ENCODE measurements around the gene GAS5.
"Not testable (repeated sequence)": the region's sequence is repeated elsewhere in the genome, so short reads cannot be mapped to it uniquely, and the experiment has no call there.

The GAS5 gene

DNA sequence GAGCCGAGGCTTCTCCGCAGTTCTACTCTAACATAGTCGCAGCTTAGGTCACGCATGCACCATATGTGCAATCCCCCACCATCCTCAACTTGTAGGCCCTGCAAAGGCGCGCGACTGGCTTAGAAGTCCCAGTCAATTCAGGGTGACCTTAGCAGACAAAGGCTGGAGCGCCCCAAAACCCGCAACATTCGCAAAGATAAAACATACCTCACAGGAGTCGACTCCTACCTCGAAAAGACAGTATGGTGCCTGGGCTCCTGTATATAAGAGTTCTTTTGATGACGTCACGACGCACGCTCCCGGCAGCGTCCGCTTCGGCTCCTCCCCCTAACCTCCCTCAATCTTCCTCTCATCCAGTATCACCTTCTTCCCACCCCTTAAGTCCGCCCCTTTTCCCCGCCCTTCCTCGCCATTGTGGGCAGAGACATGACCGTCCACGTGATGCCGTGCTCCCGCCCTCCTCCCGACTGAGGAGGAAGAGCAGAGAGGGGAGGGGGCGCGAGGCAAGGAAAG is at the start of gene GAS5:
TSS of gene GAS5 (minus strand) at position 237 of the 513 bp plus-strand sequence.
- DNase-seq: peak; percentile 100

DNA sequence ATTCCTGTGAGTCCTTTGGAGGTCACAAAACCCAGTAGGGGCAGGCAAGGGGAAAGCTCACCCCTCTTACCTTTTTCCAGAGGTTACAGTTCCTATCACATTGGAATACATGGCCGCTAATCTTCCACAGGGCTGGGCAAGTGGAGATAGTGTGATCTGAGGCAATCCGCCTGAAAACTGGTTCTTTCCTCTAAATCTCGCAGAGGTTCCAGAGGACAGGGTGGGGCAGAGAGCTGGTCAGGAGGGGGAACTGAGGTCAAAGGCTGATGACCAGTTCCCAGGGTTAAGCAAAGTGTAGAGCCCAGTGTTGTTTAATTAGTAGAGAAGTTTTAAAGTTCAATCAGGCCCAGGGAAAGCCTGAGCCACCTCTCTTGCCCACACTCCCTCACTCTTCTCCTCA is 49.4 kb upstream of the GAS5 start, which contains the start of gene SERPINC1:
TSS of gene SERPINC1 (minus strand) at position 179 of the 400 bp plus-strand sequence. CDS start at position 111, 68 bp downstream.
- DNase-seq: no peak

DNA sequence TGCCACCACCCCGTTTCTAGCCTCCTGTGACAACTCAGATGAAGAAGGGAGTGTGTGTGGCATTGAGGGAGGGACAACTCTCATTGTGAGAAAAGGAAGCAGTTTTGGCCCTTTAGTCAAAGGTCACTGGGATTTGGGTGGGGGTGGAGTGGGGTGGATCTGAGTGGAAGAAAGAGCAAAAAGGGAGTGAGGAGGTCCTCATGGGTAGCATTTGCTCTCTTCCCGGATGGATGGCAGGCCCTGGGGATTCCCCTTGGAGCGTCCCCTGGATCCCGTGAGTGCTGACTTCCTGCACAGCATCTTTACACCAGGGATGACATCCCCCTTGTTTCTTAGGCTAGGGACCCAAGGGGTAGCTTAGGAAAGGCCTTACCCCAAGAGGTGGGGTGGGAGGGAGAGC is 48.9 kb upstream of the GAS5 start:
- no peak for DNase-seq

DNA sequence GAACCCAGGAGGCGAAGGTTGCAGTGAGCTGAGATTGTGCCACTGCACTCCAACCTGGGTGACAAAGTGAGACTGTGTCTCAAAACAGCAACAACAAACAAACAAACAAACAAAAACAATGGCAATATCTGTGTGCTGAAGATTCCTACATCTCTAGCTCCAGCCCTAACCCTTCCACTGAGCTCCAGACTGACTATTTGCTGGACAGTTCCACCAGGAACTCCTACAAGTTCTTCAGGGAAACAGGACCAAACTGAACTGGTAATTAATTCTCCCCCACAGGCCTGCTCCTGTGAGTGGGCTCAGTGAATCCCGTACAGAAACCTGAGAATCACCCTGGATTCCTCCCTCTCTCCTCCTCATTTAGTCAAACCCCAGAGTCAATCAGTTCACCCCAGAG is 47.8 kb upstream of the GAS5 start:
- DNase-seq: no peak

DNA sequence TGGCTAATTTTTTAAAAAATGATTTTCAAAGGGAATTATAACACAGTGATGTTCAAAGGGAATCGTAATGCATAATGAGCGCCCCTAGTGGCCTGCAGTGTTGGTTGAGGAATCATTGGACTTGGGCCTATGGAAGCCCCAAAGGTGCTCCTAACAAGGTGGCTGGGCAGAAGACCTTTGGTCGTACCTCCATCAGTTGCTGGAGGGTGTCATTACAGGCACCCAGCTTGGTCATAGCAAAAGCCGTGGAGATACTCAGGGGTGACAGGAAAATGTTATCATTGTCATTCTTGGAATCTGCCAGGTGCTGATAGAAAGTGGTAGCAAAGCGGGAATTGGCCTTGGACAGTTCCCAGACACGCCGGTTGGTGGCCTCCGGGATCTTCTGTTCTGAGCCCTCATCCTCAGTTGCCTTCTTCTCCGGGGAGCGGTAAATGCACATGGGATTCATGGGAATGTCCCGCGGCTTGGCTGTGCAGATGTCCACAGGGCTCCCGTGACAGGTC is 46.6 kb upstream of the GAS5 start:
- DNase-seq: peak; percentile 73

DNA sequence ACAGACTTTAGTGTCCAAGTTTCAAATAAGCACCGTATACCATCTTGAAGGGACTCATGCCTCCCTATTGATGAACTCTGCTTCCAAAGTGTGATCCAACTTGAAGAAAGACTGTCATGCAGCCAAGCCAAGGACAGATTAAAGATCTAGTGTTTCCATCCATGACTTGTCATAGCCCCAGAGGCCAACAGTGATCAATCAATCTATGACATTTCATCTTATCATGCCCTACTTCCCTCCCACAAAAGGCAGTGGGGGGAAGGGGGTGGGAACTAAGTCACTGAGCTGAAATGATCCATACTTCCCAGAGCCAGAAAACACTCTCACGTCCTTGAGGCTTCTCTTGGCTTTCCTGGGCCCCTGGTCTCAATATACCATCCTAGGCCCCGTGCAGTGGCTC is 45.3 kb upstream of the GAS5 start:
- no peak for DNase-seq

DNA sequence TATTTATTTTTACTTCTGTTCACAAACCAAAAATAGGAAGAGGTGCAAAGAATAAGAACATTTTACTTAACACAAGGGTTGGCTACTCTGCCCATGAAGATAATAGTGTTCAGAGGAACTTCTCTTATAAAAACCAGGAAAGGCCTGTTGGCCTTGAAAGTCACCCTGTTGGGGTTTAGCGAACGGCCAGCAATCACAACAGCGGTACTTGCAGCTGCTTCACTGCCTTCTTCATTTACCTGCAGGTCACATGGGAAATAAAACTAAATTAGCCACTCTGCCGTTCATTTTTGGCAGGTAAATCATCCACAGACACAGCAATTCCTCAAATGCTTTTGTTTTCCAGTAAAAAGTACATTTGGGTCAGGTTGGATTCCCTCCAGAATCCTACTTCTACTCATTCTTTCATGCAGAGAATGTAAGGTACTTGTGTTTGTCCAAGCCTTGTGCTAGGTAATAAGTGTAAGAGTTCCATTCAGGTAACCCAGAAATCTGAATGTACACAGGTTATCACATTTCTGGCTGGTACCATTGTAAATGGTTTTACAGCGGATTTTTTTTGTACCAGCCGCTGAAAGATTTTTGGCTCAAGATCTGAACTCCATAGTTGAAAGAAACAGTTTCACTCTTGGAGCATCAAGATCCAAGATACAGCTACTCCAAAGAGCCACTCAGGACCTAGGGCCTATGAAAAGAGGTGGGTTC is 36.2 kb upstream of the GAS5 start:
- DNase-seq: no peak

DNA sequence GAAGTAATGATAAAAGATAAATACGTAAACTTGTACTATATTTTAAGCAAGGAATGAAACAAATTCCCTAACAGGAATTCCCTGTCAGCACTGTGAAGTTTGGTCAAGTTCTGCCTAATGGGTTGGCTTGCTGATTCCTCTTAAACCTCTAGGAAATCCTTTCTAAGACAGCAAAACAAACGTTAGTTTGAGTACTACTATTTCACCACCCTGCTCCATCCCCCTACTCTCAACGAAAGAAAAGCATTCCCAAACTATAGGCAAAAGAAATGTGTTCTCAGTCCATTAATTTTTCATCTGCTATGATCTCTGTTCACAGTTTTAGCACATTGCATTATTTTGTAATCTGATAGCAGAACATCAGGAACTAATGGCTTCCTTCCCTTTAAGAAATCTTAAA is 33.2 kb upstream of the GAS5 start:
- no peak for DNase-seq

DNA sequence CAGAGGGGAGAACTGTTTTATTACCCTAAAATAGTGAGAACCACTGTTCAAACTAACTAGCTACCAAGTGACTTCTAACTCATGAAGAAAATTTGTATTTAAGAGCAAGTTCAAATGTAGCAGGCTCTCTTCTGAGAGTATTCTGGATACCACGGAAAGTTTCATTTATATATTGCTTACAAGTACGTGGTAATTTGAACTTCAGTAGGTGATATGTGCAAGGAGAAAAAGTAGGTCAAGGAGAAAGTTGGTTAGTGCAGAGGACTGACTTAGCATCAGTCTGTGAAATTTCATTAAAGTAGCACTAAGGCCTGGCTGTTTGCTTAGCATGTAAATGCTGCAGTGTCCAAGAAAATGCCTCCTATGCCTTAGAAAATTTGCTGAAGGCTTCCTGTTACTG is 32.6 kb upstream of the GAS5 start:
- no peak for DNase-seq

DNA sequence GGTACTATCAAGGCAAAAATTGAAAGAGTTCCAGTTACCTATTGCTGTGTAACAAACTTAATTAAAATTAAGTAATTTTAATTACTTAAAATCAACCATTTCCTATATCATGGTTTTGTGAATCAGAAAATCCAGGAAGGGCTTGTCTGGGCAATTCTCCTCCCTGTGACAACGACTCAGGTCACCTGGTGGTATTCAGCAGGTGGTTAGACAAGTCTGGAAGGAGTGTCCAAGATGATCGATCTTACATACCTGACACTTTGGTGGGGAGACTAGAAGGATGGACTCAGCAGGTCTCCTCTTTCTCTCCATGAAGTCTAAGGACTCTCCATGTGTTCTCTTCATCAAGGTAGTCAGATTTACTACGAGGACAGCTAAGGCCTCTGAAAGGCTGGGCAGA is 26.4 kb upstream of the GAS5 start:
- DNase-seq: no peak

DNA sequence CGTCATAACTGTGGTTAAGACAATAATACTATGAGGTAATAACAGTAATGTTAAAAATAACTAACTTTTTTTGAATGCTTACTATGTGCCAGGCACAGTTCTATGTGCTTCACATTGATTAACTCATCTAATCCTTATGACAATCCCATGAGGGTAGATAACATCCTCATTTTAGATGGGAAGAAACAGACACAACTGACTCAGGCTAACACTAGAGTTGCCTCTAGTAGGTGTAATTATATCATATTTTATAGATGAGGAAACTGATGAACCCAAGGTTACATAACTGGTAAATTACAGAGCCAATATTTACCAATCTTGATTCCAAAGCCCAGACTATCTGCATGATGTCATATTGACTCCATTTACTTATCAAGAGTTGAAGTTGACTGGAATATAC is 25.8 kb upstream of the GAS5 start:
- no peak for DNase-seq

DNA sequence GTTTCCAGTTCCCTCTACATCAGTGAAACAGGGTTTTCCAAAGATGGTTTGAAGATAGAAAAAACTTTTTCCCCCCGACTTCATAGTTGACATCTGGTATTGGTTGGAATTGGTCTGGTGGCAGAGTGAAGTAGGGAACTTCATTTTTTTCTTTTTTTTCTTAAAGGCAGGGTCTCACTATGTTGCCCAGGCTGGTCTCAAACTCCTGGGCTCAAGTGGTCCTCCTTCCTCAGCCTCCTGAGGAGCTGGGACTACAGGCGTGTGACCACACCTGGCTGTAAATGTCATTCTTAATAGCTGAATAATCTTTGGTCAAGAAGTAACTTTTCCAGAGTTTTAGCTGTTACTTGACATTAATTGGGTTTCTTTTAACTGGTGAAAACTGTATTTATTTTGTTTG is 22.1 kb upstream of the GAS5 start:
- DNase-seq: no peak

DNA sequence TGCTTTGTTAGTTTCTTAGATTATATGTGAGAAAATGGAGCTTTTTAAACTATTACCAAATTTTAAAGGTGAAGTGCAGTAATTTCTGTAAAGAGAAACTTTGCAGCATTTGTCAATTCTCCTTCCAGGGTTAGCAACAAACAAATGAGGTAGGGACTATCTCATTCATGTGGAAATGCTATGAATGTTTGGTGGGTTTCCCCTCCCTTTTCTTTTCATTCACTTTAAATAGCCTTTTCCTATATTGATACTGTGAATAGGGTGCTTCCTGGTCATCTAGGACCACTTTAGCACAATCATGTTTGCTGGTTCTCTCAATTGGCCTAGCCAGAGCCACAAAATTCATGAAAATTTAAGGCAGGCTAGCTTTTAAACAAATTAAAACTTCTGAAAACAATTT is 21.0 kb upstream of the GAS5 start:
- no peak for DNase-seq

DNA sequence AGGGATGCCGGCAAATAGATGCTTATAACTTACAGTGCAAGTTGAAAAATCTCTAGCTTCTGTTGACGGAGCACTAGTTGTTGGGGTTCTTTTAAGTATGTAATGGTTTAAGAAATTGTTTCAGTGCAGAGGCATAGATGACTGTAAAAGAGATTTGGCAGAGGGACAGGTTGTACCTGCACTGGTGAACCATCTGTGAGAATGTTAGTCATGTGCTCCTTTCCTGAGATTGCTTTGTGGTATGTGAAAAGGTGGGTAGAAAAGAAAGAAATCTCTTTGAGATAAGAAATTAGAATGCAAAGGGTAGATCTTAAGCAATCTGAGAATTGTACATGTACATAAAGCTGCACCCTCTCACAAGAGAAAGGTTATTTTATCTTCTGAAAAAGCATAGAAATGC is 19.8 kb upstream of the GAS5 start:
- DNase-seq: no peak

DNA sequence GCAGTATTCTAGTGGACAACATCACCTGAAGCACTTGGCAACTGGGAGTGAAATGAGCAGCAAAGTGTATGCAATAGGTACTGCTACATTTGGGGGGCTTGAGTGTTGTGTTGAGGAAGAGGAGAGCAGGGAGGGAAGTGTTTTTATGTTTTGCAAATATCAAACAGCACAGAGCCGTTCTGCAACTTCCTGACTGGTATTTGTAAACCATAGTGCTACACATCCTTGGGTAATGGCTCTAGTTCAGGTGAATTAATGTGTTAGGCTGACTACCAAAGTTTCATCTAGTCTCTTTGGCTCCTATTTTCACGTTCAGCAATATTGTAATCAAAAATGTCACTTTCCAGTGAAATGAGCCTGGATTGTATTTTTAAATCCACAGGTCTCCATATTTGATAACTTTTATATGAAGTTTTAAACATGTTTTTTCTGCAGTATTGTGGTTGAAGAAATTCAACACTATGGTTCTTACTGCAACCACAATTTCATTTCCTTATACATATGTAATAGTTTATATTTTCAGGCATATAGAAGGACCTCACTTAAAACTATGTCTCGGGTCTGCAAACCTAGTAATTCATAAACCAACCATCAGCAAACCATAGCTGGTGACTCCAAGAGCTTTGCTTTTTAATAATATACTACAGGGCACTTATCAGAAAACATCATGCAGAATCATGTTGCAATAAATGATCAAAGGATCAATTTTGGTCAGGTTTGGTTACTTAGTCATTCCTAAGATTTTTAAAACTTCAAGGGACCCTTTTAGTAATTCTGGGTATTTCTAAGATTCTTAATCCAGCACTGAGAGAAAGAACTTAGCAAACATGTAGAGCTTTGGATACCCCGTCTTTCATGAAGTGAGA is 19.2 kb upstream of the GAS5 start:
- DNase-seq: no peak

DNA sequence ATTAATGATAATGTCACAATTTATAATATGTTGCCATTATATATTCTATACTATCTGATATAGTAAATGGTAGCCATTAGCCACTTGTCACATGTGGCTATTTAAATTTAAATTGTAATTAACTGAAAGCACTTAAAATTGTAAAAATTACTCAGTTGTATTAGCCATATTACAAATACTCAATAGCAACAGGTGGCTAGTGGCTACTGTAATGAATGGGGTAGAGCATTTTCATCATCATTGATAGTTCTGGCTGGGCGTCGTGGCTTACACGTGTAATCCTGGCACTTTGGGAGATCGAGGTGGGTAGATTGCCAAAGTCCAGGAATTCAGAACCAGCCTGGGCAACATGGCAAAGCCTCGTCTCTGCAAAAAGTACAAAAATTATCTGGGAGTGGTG is 16.9 kb upstream of the GAS5 start:
- no peak for DNase-seq

DNA sequence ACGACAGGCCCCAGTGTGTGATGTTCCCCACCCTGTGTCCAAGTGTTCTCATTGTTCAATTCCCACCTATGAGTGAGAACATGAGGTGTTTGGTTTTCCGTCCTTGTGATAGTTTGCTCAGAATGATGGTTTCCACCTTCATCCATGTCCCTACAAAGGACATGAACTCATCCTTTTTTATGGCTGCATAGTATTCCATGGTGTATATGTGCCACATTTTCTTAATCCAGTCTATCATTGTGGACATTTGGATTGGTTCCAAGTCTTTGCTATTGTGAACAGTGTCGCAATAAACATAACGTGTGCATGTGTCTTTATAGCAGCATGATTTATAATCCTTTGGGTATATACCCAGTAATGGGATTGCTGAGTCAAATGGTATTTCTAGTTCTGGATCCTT is 13.3 kb upstream of the GAS5 start:
- DNase-seq: not testable (repeated sequence)

DNA sequence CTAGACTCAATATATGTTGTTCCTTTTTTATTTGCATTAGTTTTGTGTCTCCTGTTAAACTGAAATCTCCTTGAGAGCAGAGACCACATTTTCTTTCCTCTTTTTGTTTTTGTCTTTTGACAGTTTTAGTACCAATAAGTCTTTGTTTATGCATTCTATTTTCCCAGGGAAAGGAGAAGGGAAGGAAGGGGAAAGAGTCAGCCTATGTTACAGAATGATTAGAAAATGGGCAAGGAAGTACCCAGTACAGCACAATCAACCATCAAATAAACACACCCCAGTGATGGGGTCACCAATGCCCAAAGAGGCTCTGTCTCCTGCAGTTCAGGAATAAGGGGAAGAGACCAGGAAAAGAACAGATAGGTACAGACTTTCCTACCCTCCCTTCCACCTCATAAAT is 10.5 kb upstream of the GAS5 start:
- DNase-seq: no peak

DNA sequence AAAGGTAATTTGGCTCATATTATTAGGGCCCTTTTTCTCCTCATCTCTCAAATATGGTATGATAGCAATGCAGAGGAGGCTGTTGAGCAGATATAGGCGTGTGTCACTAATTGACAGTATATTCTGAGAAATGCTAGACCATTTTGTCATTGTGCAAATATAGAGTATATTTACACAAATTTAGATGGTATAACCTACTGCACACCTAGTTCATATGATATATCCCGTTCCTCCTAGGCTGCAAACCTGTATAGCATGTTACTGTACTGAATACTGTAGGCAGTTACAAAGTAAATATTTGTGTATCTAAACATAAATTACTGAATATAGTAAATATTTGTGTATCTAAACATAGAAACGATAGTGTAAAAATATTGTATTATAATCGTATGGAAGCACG is 8.9 kb upstream of the GAS5 start:
- no peak for DNase-seq

DNA sequence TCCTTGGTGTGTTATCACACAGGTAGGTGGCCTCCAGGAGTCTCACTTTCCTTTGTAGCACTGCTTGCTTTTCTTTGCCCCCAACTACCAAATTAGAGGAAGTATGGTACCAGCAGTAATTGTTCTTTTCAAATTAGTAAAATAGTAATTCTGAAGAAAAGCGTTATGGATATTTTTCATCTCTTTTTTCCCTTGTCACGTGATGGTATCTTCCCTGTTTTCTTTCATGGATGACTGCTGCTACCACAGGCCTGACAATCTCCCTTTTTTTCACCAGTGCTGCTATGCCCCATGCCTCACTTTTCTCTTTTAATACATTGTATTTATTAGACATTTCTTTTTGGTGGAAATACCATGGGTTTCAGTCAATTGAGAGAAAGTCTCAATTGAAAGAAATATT is 3.7 kb upstream of the GAS5 start:
- DNase-seq: no peak

DNA sequence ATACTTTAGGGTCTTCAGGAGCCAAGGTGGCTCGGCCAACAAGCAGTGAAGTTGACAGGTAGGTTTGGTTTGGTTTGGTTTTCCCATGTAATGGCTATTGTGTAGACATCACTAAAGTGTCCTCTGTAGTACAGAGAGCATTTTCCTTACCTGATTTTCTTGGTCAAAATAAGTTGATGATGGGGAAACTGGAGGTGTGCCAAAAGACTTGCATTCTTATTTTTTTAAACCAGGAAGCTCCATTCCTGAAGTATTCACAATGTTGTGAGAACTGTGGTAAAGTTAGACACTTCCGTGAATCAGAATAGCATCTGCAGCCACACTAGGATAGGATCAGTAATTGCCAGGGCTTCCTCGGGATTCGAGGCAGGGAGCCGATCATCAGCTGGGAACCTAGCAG is 3.3 kb upstream of the GAS5 start:
- DNase-seq: no peak

DNA sequence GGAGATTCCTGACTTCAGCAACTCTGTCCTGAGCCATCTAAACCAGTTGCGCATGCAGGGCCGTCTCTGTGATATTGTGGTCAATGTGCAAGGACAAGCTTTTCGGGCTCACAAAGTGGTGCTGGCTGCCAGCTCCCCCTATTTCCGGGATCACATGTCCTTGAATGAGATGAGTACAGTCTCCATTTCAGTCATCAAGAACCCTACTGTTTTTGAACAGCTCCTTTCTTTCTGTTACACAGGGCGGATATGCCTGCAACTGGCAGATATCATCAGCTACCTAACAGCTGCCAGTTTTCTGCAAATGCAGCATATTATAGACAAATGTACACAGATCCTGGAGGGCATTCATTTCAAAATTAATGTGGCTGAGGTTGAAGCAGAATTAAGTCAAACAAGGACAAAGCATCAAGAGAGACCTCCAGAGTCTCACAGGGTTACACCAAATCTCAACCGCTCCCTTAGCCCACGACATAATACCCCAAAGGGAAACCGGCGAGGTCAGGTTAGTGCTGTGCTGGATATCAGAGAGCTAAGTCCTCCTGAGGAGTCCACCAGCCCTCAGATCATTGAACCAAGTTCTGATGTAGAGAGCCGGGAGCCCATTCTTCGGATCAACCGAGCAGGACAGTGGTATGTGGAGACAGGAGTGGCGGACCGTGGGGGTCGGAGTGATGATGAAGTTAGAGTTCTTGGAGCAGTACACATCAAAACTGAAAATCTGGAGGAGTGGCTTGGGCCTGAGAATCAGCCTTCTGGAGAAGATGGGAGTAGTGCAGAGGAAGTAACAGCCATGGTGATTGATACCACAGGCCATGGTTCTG is 2.7 kb upstream of the GAS5 start:
- DNase-seq: peak; percentile 56

DNA sequence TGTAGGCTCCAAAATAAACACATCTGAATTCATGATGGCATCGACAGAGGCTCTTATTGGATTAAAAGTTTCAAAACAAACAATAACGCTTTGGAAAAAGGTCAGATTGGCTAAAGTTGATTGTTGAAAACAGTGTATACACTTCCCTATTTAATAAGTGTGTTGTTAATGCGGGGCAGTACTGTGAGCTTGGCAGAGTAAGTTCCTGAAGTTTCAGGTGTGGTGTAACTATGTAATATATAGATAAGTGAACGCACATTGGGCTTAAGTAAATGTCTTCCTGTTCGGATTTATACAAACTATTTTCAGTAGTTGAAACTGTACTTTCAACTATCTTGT is 1.2 kb upstream of the GAS5 start:
- no peak for DNase-seq

All from OCI-M1 (cell line).